Stimulated activated CD4-positive, alpha-beta T cell treated with anti-CD3 and anti-CD28 coated beads, TNF-alpha, amount 100 ng/mL, for 24 hours (primary cell): Measurements from ENCODE around the gene STK11IP.

Experiments
- DNase-seq, 3 experiments: peaks; one replicate each; pipeline ENCODE4 v3.0.0-alpha.2; 2020; ENCODE audit warnings: low read depth in 3 of 3

STK11IP gene

DNA sequence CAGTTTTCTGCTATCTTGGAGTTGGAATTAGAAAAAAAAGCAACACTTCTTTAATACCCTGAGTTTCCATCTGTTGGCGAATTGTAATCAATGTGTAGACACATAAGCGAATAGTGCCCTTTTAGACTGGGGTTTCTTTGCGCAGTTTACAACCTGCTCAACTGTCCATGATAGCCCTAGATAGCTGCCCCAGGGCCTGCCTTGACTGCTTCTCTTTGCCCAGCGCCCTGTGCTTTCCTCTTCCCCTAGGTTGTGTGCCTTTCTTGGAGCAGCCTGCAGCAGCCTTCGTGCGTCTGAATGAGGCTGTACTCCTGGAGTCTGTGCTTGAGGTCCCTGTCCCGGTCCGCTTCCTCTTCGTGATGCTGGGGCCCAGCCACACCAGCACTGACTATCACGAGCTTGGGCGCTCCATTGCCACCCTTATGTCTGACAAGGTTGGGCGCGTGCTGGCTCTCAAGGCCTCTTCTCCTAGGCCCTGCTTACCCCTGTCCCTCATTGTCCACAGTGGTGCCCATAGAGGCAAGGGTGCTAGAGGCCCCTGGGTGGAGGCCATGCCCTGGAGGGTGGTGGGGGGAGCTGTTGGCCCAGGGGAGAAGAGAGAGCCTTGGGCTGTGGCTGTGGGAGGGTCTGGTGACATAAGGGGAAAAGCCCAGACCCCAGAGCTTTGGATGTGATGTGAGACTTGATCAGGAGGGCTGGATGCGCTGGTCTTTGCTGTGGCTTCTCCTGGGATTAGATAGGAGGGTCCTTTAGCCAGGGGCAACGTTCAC is 36.7 kb downstream of the STK11IP start:
- no peak for DNase-seq

DNA sequence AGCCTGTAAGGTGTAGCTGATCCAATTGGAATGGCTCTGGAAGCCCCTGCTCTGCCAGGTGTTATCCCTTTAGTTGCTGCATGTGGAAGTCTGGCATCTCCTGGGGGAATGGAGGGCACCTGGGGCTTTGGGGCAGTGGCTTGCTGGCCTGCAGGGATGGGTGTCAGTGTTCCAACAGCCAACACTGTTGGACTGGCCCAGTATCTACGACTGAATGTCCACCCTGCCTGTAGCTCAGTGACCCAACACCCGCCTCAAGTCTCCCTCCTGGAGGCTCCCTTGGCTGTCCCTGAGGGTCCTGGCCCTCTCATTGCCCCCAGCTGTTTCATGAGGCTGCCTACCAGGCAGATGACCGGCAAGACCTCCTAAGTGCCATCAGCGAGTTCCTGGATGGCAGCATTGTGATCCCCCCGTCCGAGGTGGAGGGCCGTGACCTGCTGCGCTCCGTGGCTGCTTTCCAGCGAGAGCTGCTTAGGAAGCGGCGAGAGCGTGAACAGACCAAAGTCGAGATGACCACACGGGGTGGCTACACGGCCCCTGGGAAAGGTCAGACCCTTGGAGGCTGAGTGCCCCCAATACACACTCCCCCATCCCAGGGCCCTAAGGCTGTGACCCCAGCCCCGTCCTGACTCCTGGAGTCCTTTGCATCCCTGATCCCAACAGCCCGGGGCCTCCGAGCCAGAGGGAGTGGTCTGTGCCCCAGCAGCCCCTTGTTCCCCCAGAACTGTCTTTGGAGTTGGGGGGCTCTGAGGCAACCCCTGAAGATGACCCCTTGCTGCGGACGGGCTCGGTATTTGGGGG is 37.5 kb downstream of the STK11IP start:
- no peak for DNase-seq

DNA sequence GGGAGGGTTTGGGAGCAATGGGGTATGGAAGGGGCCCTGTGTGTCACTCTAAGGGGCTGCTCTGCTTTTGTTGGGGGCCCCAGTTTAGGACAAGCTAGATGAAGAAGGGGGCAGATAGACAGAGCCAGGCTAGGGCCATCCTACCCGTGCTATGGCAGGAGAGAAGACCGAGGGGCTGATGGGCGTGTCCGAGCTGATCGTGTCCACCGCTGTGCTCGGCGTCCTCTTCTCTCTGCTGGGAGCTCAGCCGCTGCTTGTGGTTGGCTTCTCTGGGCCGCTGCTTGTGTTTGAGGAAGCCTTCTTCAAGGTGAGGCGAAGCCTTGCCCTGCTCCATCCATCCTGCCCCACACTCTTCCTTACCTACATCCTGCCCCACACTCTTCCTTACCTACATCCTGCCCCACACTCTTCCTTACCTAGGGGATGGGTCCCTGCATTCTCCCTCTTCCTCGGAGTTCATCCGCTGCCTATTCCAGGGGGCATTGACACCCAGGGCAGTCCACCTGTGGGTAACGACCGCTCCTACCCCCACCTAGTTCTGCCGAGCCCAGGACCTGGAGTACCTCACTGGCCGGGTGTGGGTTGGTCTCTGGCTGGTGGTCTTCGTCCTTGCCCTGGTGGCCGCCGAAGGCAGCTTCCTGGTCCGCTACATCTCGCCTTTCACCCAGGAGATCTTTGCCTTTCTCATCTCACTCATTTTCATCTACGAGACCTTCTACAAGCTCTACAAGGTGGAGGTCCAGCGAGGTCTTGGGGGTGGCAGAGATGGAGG is 38.7 kb downstream of the STK11IP start:
- DNase-seq = no peak

DNA sequence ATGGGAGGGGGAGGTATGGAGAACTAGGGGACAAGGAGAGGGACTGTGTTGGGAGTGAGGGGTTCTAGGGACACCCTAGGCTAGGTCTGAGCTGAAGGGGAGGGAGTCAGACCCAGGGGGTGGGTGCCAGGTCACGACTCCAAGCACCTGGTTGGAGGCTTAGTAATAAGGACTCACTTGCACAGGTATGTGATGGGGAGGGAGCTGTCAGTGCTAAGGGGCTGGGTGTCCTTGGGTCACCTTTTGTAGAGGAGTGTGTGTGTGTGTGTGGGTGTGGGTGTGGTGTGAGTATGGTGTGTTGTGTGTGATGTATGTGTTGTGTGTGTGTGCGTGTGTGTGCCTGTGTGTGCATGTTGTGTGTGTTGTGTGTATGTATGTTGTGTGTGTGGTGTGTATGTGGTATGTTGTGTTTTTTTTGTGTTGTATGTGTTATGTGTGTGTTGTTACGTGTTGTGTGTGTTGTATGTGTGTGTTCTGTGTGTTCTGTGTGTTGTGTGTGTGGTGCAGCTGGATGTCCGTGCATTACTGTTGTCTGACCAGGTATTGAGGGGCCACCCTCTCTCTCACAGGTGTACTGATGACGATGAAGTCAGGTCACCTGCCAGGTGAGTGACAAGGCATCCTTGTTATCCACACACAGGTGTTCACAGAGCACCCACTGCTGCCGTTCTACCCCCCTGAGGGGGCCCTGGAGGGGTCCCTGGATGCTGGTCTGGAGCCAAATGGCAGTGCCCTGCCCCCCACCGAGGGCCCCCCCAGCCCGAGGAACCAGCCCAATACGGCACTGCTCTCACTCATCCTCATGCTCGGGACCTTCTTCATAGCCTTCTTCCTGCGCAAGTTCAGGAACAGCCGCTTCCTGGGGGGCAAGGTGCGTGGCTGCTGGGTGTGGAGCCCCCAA is 39.5 kb downstream of the STK11IP start:
- no peak for DNase-seq

DNA sequence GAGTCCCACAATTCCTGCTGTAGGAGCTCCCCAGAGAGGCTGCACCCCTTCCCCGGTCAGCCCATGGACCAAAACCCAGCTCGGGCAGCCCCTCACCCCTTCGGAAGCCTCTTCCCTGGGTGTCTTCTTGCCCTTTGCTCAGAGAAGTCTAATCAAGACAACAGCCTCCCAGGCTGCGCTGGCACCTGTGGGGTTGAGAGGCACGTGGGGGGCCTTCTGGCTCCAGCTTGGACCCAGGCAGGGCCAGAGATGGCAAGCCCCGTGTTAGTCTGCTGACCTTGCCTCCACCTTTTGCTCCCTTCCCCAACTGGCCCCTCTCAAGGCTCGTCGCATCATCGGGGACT is 40.2 kb downstream of the STK11IP start:
- DNase-seq = no peak

DNA sequence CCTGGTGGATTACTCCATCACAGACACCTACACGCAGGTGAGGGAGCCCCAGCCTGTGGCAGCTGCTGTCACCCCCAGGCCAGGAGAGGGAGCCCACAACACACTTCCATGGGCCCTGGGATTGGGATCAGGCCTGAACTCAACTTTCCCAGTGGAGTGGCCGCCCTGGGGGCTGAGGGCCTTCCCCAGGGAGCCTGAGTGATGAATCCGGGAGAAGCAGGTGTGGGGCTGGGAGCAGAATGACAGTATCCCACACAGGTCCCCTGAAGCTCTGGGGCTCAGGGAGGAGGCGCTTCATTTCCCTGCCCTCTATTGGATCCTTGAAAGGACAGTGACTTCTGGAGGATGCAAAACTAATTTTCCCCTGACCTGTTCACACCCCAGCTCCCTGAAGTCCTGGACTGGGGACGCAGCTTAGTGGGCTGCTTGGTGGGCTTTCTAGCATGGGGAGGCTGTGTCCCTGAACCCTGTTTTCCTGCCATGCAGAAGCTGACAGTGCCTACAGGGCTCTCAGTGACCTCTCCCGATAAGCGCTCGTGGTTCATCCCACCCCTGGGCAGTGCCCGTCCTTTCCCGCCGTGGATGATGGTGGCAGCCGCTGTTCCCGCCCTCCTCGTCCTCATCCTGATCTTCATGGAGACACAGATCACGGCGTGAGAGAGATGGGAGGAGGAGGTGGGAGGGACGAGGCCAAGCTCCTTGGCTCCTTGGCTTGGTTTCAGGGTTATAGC is 40.7 kb downstream of the STK11IP start:
- no peak for DNase-seq

DNA sequence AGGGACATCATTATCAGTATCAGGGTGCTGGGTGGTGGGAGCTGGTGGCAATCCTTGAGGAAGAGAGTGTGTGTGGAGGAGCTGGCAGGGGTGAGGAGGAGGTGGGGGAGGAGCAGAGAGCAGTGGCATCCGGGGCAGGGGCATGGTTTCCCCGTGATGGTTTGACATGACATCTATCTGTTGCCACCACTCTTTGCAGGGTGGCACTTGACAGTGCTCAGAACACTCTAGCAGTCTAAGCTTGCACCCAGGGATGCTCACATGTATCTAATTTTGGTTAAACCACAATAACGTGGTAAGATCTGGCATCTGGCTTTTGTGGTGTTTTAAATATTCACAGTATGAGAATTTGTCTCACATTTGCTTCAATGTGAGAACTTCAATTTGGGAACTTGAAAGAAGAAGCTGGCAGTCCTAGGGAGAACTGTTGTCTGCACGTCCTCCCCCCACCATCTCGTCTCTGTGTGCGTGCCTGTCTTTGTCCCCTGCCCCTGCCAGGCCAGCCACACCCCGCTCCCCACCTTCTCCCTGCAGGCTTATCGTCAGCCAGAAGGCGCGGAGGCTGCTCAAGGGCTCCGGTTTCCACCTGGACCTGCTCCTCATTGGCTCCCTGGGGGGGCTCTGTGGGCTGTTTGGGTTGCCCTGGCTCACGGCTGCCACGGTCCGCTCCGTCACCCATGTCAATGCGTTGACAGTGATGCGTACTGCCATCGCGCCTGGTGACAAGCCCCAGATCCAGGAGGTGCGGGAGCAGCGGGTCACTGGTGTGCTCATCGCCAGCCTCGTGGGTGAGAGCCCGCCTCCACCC is 41.5 kb downstream of the STK11IP start:
- DNase-seq = no peak

DNA sequence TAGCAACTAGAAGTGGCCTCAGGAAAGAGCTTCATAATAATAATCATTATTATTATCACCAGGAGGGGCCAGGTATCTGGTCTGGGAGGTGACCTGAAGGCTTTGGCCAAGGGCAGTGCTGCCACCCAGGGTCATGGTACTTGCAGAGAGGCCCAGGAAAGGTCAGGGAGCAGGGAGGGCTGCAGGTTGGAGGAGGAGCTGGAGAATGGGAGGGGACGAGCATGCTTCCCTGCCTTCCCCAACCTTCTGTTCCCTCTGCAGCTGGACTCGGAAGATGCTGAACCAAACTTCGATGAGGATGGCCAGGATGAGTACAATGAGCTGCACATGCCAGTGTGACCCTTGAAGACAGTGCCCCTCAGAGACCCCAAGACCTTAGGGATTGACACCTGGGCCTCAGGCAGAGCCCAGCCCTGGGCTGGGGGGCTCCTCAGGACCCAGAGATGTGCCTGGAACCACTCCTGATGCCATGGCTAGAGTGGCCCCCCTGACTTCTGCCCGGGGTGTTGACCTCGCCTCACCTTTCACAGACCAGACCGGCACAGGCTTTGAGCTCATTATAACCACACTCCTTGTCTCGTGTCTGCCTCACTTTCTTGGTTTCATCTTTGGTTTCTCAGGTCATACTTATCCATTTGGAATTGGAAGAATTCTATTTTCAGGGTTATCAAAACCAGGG is 43.9 kb downstream of the STK11IP start:
- DNase-seq = no peak

DNA sequence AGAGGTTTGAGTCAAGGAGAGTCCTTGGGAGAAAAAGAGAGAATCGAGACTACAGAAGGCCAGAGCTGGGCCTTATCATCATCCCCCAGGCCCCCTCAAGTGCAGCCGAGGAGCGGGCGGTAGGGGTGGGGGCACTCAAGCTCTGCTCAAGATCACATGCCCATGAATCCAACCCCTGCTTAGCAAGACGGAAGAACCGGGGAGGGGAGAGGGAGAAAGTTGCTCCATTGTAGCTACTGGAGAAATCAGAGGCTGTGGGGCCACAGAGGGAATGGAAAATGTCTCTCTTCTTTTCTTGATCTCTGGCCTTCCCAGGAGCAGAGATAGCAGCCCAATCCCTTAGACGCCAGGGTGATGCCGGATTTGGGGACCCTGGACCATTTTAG is 44.4 kb downstream of the STK11IP start:
- no peak for DNase-seq

DNA sequence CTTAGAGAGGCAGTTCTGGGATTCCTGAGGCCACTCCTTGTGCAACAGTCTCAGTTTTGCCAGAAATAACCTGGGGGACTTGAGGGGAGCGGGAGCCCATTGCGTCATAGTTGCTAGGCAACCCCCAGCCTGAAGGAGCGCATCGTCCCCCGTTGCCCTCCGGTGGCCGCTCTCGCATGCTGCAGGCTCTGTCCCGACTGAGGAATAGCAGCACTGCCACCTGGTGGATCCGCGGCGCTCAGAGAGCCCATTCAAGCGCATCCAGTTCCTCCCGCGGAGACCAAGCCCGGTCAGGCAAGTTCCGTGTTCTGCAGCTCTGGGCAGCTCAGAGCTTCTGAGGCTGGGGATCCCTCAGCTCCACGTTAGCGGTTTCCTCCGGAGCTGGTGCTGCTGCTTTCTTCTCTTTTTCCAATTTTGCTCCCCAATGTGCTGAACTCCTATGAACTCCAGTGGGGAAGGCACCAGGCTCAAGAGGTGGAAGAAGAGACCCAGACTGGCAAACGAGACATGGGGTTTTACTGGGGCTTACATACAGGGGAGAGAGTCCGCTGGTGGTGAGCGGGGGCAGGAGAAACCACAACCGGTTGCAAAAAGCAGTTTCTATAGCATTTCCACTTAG is 44.9 kb downstream of the STK11IP start:
- peak; percentile 76 to 91 (median 79) for DNase-seq

DNA sequence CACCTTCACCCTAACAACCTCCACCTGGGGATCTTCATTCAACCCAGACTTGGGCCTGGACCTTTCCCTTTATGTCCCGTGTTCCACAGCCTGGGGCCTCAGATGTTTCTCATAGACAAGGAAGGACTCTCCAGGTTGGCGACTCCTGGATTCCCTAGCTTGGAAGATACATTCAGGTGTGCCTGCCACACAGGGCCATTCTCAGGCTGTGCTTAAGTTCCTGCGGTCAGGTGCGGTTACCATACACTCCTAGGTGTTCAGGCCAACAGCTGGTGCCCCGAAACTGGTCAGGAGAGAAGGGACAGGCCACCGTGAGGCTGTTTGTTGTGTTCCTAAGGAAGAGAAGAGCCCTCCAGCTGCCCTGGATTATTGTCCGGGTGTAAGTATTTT is 45.4 kb downstream of the STK11IP start:
- no peak for DNase-seq

DNA sequence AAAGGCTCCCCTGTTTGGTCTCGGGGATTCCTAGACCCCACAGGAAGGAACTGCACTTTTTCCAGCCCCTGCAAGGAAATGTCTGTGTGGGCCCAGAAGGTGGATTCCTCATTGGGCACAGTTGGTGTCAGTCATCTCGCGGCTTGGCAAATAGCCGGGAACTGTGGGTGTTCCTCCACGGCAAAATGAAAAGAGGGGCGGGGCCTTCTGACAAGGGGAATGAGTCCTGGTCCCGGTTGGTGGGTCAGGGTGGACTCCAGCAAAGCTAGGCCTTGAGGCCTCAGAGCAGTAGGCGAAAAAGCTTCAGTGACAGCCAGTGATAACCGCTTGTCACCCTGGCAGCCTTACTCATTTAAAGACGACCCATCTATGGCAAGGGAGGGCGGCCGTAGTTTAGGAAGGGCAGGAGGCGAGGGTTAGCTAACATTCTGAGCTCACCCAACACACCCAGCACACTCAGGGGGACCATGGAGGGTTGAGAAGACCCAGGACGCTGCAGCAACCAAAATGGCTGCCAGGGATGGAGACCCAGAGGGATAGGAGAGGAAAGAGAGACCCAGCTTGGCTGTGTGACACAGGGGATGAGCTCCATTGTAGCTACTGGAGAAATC is 46.2 kb downstream of the STK11IP start:
- DNase-seq = no peak

DNA sequence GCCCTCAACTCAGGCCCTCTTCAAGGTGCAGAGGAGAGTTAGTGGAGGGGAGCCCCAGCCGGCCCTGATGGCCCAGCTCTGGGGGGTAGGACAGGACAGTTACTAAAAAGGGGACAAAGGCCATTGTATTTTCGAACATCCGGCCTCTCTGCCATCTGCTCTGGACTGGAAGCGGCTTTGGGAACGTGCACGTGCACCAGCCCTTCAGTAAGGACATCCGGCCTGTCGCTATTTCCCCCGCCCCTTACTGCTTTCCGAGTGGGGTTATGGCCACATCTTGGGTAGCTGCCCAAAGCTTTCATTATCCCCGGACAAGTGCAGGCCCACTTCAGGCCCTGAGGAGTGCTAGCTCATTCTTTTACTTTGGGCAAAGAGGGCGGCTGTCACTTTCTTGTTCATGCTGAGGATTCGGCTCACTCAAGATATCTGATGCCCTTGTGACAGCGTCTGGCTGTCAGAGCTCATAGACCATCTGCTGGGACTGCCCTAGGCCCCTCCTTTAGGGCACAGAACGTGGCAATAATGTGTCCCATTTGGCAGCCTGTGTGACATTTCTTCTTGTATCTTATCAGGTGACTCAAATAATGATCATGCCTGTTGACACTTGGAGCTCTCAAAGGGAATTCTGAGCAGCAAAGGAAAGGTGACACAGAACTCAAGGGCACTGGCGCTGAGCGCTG is 47.3 kb downstream of the STK11IP start:
- no peak for DNase-seq

DNA sequence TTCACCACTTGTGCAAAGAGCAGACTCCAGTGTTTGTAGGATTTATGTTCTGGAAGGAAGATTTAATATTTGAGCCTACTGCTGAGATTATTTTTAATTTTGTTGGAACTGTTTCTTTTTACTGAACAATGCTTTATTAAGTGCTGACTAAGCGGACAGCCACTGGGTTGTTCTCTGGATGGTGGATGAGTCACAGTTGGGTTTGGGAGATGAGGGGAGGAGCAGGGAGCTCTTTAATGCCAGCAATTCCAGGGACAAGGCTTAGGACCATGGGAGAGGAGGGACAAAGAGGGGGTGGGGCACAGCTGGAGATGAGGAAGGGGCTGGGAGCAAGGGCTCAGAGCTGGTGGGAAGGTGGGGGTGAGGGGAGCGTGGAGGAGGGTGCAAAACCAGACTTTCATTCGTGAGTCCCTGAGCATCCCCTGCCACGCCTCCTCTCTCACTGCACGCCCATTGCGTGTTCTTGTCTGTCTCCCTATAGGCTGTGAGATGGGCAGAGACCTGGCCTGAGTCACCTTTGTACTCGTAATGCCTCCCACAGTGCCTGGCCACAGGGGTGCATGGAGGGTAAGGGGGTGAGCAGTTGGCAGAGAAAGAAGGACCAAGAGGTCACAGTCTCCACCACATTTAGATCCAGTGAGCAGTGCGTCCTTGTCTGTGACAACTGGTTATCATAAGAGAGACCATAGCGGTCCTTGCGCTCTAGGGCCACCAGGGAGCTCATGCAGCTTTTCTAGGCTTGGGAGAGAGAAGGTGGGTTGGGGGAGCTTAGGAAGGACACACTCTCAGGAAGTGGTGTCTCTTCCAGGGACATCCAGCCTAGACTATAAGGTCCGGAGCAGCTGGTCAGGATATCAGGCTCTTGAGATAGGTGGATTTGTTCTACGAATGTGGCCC is 48.2 kb downstream of the STK11IP start:
- DNase-seq = no peak

DNA sequence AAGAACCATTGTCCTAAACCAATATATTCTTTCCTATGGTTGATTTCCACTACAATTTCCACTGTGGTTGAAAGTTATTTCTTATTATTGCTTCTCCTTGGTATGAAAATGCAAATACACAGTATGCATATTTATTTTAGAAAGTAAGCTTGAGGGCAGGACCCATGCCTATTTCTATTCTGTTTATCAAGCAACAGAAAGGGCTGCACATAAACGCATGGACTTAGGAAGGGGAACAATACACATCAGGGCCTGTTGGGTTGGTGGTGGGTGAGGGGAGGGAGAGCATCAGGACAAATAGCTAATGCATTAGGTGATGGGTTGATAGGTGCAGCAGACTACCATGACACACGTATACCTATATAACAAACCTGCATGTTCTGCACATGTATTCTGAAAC is 50.5 kb downstream of the STK11IP start:
- no peak for DNase-seq

DNA sequence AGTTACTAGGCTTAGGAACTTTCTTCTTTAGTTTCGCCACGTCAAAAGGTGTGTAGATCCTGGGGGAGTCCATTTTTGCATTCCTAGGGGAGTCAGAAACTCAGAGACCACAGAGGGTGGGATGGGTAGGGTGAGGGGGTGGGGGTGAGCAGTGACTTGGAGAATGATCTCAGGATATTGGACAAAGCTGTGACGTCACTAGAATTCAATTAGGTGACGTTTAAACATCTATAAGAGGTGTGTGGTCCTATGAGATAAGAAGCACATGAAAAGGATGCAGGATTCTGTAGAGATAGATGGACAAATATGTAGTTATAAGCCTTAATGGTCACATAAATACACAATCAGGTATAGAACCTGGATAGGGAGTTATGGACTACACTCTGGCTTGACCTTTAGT is 51.3 kb downstream of the STK11IP start:
- DNase-seq = no peak
